C4-2B (cell line): Measurements from ENCODE around the gene GPHA2.
A peak's percentile ranks its signal among the peaks of the same experiment; 100 is the strongest.

Source experiments
- H3K27ac ChIP-seq: fragments of 450-650 bp; 2 replicates; pipeline ENCODE4 v1.5.1; 2017
- CTCF ChIP-seq: fragments of 450-650 bp; conservative IDR thresholded peaks from 2 replicates; pipeline ENCODE4 v1.5.1; 2017; ENCODE audit warnings: mild to moderate bottlenecking
- ZFX ChIP-seq: fragments of 450-650 bp; IDR thresholded peaks from 2 replicates; pipeline ENCODE4 v1.6.1; 2017

Gene GPHA2

GRCh38 chr11:64929625-64930024 is 6.1 kb downstream of the GPHA2 start:
- TF ChIP-seq CTCF (no peak), ZFX (no peak)
- H3K27ac ChIP-seq = no peak overlapping the region

- TF ChIP-seq ZFX = no peak
- no peak for TF ChIP-seq CTCF
These were observed 6.7 kb downstream of the GPHA2 start for GRCh38 chr11:64928957-64929356.

GRCh38 chr11:64926689-64927088 is 9.0 kb downstream of the GPHA2 start:
- no peak overlapping the region for H3K27ac ChIP-seq
- TF ChIP-seq ZFX (no peak), CTCF (no peak)

More at GRCh38 chr11:64928957-64929356, 6.7 kb downstream of the GPHA2 start:
- H3K27ac ChIP-seq = no peak overlapping the region

GRCh38 chr11:64925536-64926436 is 9.9 kb downstream of the GPHA2 start:
- H3K27ac ChIP-seq = no peak overlapping the region
- TF ChIP-seq ZFX (no peak), CTCF (no peak)

- H3K27ac ChIP-seq = peak overlapping the region; percentile 59
- TF ChIP-seq CTCF (no peak), ZFX (no peak)
These were observed 10.8 kb downstream of the GPHA2 start for GRCh38 chr11:64924910-64925284.

GRCh38 chr11:64923944-64924909 is 11.5 kb downstream of the GPHA2 start, which contains the start of gene PPP2R5B:
TSS of gene PPP2R5B (plus strand) at chr11:64924689. CDS start at chr11:64925735, 1,046 bp downstream.
- peak within 1 kb of the TSS; percentile 59 for H3K27ac ChIP-seq
- TF ChIP-seq ZFX = no peak
- TF ChIP-seq CTCF = no peak
